KMS-11 (cell line): ENCODE data around the gene DCAKD.

ENCODE experiments used
- H2AFZ ChIP-seq: fragments of 200-600 bp; sonication (generic); 2 replicates; pipeline ENCODE4 v1.6.1; 2016; ENCODE audit warnings: antibody characterized with exemption, mixed run types, low read depth
- H3K27ac ChIP-seq: fragments of 200-600 bp; sonication (generic); 2 replicates; pipeline ENCODE4 v1.6.1; 2016; ENCODE audit warnings: mild to moderate bottlenecking, mixed run types
- H3K27me3 ChIP-seq: fragments of 200-600 bp; sonication (generic); 2 replicates; pipeline ENCODE4 v1.6.1; 2017; ENCODE audit warnings: mild to moderate bottlenecking, low read depth, mixed run types, moderate library complexity; ENCODE audit not compliant: insufficient read depth
- H3K36me3 ChIP-seq: fragments of 200-600 bp; sonication (generic); 2 replicates; pipeline ENCODE4 v1.6.1; 2017; ENCODE audit warnings: mild to moderate bottlenecking, mixed run types; ENCODE audit not compliant: insufficient read depth
- H3K4me1 ChIP-seq: fragments of 200-600 bp; sonication (generic); 2 replicates; pipeline ENCODE4 v1.6.1; 2016; ENCODE audit warnings: mild to moderate bottlenecking, low read depth, mixed run types; ENCODE audit not compliant: poor library complexity, severe bottlenecking
- H3K4me2 ChIP-seq: fragments of 200-600 bp; sonication (generic); 2 replicates; pipeline ENCODE4 v1.7.0; 2016; ENCODE audit warnings: mild to moderate bottlenecking, mixed run types
- H3K4me3 ChIP-seq: fragments of 200-600 bp; sonication (generic); IDR thresholded peaks from 2 replicates; pipeline ENCODE4 v1.6.1; 2017; ENCODE audit warnings: low read depth, low read length, mixed read lengths; ENCODE audit not compliant: insufficient read depth
- H3K79me2 ChIP-seq: fragments of 200-600 bp; sonication (generic); 2 replicates; pipeline ENCODE4 v1.6.1; 2016; ENCODE audit warnings: low read depth, mixed run types; ENCODE audit not compliant: insufficient read depth
- H3K9ac ChIP-seq: fragments of 200-600 bp; sonication (generic); 2 replicates; pipeline ENCODE4 v1.6.1; 2016; ENCODE audit warnings: mild to moderate bottlenecking, mixed run types
- H4K20me1 ChIP-seq: fragments of 200-600 bp; sonication (generic); 2 replicates; pipeline ENCODE4 v1.6.1; 2016; ENCODE audit warnings: mild to moderate bottlenecking, mixed run types; ENCODE audit not compliant: insufficient read depth
- TF ChIP-seq, protein P1 (sequence below): fragments of 200-600 bp; sonication (generic); conservative IDR thresholded peaks from 2 replicates; pipeline ENCODE4 v1.6.1; 2017; ENCODE audit warnings: low read depth, mild to moderate bottlenecking, antibody characterized with exemption, low read length, moderate library complexity, mixed read lengths

The DCAKD gene

DNA sequence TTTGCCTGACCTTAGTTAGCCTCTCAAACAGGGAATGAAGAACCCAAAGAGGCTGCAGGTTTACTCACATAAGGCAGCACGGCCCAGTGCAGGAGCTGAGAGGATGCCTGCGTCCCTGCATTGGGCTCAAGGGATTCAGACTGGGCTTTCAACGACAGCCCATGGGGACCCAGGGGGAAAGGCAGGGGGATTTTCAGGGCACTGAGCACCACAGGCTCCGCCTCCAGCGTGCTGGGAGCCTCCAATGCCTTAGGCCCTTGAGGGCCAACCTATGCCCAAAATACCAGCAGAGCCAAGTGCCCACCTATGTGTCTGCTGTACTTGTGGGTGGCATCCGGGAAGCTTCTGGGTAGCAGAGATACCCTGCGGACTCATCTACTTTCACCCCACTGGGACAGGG is 22.3 kb downstream of the DCAKD start:
- H3K9ac ChIP-seq = no peak overlapping the region
- H3K79me2 ChIP-seq = no peaks in the 10 kb centered on the region
- no peaks in the 10 kb centered on the region for H3K27me3 ChIP-seq
- no peaks in the 10 kb centered on the region for H3K36me3 ChIP-seq
- no peaks in the 10 kb centered on the region for H4K20me1 ChIP-seq
- H3K27ac ChIP-seq = no peak overlapping the region
- no peak overlapping the region for H3K4me2 ChIP-seq
- no peak overlapping the region for H3K4me3 ChIP-seq
- H2AFZ ChIP-seq = no peak overlapping the region
- TF ChIP-seq, protein P1, sequence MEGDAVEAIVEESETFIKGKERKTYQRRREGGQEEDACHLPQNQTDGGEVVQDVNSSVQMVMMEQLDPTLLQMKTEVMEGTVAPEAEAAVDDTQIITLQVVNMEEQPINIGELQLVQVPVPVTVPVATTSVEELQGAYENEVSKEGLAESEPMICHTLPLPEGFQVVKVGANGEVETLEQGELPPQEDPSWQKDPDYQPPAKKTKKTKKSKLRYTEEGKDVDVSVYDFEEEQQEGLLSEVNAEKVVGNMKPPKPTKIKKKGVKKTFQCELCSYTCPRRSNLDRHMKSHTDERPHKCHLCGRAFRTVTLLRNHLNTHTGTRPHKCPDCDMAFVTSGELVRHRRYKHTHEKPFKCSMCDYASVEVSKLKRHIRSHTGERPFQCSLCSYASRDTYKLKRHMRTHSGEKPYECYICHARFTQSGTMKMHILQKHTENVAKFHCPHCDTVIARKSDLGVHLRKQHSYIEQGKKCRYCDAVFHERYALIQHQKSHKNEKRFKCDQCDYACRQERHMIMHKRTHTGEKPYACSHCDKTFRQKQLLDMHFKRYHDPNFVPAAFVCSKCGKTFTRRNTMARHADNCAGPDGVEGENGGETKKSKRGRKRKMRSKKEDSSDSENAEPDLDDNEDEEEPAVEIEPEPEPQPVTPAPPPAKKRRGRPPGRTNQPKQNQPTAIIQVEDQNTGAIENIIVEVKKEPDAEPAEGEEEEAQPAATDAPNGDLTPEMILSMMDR = no peak
- no peaks in the 10 kb centered on the region for H3K4me1 ChIP-seq

DNA sequence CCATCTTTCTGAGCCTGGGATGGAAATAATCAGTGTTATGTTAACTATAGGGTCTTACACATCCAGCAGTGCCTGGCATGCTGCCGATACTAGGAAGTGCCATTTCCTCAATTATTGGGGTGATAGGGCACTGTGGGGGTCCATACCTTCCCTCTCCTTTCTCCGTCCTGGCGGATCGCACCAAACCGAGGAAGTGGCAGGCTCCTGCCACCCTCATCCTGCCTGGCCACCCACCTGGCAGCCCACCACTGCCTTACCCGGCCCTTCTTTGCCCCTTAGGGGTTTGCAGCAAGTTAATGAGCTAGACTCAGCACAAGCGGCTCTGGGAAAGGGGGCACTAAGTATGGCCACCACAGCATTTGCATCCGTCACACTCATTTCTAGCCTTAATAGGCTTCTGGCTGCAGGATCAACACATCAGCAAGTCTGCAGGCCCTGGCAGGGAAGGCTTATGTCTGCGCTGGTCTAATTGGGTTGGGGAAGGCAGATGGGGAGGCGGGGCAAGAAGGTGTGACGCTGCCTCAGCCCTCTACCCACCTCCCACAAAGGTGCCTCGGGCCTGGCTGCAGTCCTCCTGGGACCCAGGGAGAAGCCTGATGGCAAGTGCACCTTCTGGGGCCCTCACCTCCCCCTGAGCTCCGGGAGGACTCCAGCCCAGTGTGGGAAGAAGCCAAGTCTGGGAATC is 28.6 kb downstream of the DCAKD start:
- H3K4me2 ChIP-seq = no peak overlapping the region
- TF ChIP-seq, protein P1 = no peak
- no peaks in the 10 kb centered on the region for H3K36me3 ChIP-seq
- H3K27ac ChIP-seq = no peak overlapping the region
- H3K27me3 ChIP-seq = peaks cover 34% of the 10 kb centered on the region
- H3K4me1 ChIP-seq = peaks cover 6% of the 10 kb centered on the region
- H3K9ac ChIP-seq = no peak overlapping the region
- H4K20me1 ChIP-seq = no peaks in the 10 kb centered on the region
- no peak overlapping the region for H2AFZ ChIP-seq
- no peak overlapping the region for H3K4me3 ChIP-seq
- H3K79me2 ChIP-seq = no peaks in the 10 kb centered on the region

DNA sequence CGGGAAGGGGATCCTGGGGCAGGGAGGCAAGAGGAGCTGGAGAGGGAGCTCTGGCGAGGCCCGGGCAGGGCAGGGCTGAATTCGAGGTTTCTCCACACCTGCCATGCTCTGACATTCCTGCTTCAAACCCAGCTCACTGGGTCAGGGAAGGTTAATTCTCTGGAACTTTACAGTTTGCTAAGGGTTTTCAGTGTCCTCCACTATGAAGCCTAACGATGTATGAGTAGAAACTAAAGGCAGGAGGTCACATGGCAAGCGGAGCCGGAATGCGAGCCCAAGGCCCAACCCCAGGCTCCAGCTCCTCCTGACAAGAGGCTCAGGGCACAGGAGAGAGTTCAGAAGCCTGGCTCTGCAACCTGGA is 29.2 kb downstream of the DCAKD start:
- no peaks in the 10 kb centered on the region for H3K36me3 ChIP-seq
- H3K79me2 ChIP-seq = no peaks in the 10 kb centered on the region
- H3K4me3 ChIP-seq = no peak overlapping the region
- TF ChIP-seq, protein P1 = no peak; the same call in 1 of the 2 replicates
- no peaks in the 10 kb centered on the region for H4K20me1 ChIP-seq
- no peak overlapping the region for H3K27ac ChIP-seq
- peaks cover 37% of the 10 kb centered on the region for H3K27me3 ChIP-seq
- H2AFZ ChIP-seq = no peak overlapping the region
- no peak overlapping the region for H3K9ac ChIP-seq
- H3K4me2 ChIP-seq = peak overlapping the region; percentile 61
- peaks cover 6% of the 10 kb centered on the region for H3K4me1 ChIP-seq

DNA sequence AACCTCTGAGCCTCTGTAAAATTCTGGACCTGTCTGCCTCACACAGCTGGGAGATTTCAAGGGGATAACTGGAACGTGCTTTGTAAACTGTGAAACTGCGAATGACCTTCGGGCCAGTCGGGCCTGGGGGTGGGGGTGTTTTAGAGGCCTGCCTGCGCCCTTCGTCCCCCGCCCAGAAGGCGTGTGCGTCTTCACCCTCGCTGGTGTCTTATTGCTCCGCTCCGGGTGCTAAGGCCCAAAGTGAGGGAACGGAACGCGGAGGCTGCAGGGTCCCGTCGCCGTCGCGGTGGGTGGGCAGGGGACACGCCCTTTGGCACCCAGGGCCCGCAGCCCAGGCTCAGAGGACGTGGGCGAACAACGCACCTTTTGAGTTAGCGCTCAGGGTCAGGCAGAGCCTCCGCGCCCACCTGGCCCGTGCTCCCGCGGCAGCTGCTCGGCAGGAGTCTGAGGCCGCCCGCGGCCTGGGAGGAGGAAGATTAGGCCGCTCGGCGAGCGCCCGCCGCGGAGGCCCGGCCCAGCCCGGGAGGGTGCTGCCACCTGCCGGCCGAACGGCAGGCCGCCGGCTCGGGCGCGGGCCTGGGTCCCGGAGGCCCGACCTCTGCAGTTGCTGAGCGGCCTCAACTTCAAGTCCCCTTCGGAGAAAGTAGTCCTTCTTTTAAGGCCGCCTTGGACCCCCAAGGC is 29.7 kb downstream of the DCAKD start:
- Histone ChIP-seq H3K79me2 (no peaks in the 10 kb centered on the region), H3K27ac (no peak overlapping the region), H3K4me3 (no peak overlapping the region), H3K4me2 (peak overlapping the region; percentile 61), H3K36me3 (no peaks in the 10 kb centered on the region), H3K27me3 (peaks cover 37% of the 10 kb centered on the region), H4K20me1 (no peaks in the 10 kb centered on the region), H2AFZ (no peak overlapping the region), H3K4me1 (peaks cover 6% of the 10 kb centered on the region), H3K9ac (no peak overlapping the region)
- TF ChIP-seq, protein P1 = peak; percentile 78
